H1 (cell line): Measurements from ENCODE around the gene TYW1B. TPM values are rescaled to one million over a fixed set of nuclear protein-coding genes. Genes with fewer than 3 reads are reported as not detected.

Experiments used
- CHD2 ChIP-seq: IDR thresholded peaks from 2 replicates; pipeline ENCODE4 v1.6.1; 2012; ENCODE audit warnings: low read length, improper control_type of control experiment
- EZH2 ChIP-seq: fragments of 200-600 bp; sonication (generic); IDR thresholded peaks from 2 replicates; pipeline ENCODE4 v1.7.1; 2012; ENCODE audit warnings: low read depth, mild to moderate bottlenecking, moderate library complexity, low read length, inconsistent platforms; ENCODE audit not compliant: severe bottlenecking
- HDAC6 ChIP-seq: IDR thresholded peaks from one replicate; pipeline ENCODE4 v1.7.1; 2012; ENCODE audit warnings: low read depth, mild to moderate bottlenecking, inconsistent platforms, low read length, moderate library complexity
- polyA plus RNA-seq, 7 experiments: library from polyadenylated mRNA; depleted of rRNA in 3 of 7; stranded (reverse) in 5 of 7; unstranded in 2 of 7; fragments of >200 nt in 5 of 7; fragments of 200-250 nt in 2 of 7; gene quantifications; 1 replicate in 5 of 7; 2 replicates in 1 of 7; 4 replicates in 1 of 7; pipeline versions ENCODE4 v1.2.1 to v1.2.3, GENCODE V29; 2011 to 2013; ENCODE audit warnings: missing spikeins in 2 of 7, mixed read lengths in 2 of 7
- total RNA-seq: library from RNA; stranded (reverse); fragmentation: NEBNext Ultra II Directional; extraction: Animal tissue kit (Norgen Biotek cat#: 25700); gene quantifications from 2 replicates; pipeline ENCODE4 v1.2.1, GENCODE V29; 2021
- TF ChIP-seq, protein P1 (sequence below), 3 experiments: IDR thresholded peaks; 1 replicate in 2 of 3; 2 replicates in 1 of 3; pipeline versions ENCODE4 v1.5.1 to v1.6.1; 2011; ENCODE audit warnings: low read length in 3 of 3, mild to moderate bottlenecking in 3 of 3, inconsistent platforms in 2 of 3, low read depth in 1 of 3, moderate library complexity in 1 of 3; ENCODE audit not compliant: insufficient read depth in 1 of 3; ENCODE audit errors: control extremely low read depth in 1 of 3

TYW1B gene
- total and polyA plus RNA-seq, 2 of the 8 experiments (the other 6 are each of a cell fraction or from before 2014, with no cell fraction given) = 6.8 to 12.6 TPM

DNA sequence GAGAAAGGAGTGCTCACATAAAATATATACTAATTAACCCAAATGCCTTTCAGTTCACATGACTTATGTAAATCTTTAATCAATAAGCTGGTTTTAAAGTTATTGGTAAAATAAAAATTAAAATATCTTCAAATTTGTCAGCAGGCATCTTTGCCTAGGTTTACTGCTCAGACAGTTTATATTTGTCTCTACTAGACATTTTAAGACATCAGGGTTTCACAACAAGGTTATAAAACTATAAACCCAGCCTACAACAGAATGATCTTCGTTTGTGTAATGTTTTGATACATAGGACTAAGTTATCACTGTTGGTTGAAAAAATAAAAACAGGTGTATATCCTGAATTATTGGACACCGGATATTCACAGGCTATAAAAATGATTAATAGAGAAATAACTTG, 67.4 kb downstream of the TYW1B start (continued):
- TF ChIP-seq, protein P1, sequence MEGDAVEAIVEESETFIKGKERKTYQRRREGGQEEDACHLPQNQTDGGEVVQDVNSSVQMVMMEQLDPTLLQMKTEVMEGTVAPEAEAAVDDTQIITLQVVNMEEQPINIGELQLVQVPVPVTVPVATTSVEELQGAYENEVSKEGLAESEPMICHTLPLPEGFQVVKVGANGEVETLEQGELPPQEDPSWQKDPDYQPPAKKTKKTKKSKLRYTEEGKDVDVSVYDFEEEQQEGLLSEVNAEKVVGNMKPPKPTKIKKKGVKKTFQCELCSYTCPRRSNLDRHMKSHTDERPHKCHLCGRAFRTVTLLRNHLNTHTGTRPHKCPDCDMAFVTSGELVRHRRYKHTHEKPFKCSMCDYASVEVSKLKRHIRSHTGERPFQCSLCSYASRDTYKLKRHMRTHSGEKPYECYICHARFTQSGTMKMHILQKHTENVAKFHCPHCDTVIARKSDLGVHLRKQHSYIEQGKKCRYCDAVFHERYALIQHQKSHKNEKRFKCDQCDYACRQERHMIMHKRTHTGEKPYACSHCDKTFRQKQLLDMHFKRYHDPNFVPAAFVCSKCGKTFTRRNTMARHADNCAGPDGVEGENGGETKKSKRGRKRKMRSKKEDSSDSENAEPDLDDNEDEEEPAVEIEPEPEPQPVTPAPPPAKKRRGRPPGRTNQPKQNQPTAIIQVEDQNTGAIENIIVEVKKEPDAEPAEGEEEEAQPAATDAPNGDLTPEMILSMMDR (IDR thresholded peaks at IDR 0.05; ENCODE audit: control extremely low read depth in 1 of 3, insufficient read depth in 1 of 3, low read depth in 1 of 3, low read length in 3 of 3) = no peak
- TF ChIP-seq HDAC6 (no peak), CHD2 (no peak), EZH2 (no peak)
